ENCODE measurements around the gene WDFY1.
A peak's percentile ranks its signal among the peaks of the same experiment; 100 is the strongest.
"Not testable (repeated sequence)": the region's sequence is repeated elsewhere in the genome, so short reads cannot be mapped to it uniquely, and the experiment has no call there.

WDFY1 gene

DNA sequence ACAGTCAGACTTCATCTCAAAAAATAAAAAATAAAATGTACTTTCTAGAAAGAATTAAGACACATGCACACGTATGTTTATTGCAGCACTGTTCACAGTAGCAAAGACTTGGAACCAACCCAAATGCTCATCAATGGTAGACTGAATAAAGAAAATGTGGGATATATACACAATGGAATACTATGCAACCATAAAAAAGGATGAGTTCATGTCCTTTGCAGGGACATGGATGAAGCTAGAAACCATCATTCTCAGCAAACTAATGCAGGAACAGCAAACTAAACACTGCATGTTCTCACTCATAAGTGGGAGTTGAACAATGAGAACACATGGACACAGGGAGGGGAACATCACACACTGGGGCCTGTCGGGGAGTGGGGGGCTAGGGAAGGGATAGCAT, 72.4 kb downstream of the WDFY1 start:
- peaks cover 18% of the 10 kb centered on the region for H3K36me3 ChIP-seq (ENCODE audit: control insufficient read depth, insufficient read depth, low read length)
- not testable (repeated sequence) for H3K4me3 ChIP-seq (ENCODE audit: extremely low read depth, insufficient read depth, low read length, poor library complexity, severe bottlenecking); H3K27ac ChIP-seq (ENCODE audit: low read depth, low read length, severe bottlenecking); H3K4me1 ChIP-seq (ENCODE audit: control insufficient read depth, insufficient read depth, low read length, poor library complexity, severe bottlenecking); H3K9me3 ChIP-seq (ENCODE audit: control insufficient read depth, low read length)
- WGBS, 2 experiments (ENCODE audit: insufficient coverage in 2 of 2) = 86% methylated on average over 1 of the region's 2 CpGs; no CpG with 5 or more reads in 1 of the 2 experiments

DNA sequence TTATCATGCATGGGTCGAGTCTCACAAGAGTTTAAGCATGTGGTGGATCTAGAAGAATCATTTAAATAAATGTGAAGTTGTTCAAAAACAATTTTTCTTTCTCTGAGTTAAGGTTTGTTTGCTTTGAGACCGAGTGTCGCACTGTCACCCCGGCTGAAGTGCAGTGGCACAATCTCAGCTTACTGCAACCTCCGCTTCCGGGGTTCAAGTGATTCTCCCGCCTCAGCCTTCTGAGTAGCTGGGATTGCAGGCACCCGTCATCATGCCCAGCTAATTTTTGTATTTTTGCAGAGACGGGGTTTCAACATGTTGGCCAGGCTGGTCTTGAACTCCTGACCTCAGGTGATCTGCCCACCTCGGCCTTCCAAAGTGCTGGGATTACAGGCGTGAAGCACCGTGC, 73.5 kb downstream of the WDFY1 start:
- 92 to 95% methylated on average over 9 to 10 of the region's 12 CpGs for WGBS, 2 experiments (ENCODE audit: insufficient coverage in 2 of 2)
- not testable (repeated sequence) for H3K4me1 ChIP-seq (ENCODE audit: control insufficient read depth, insufficient read depth, low read length, poor library complexity, severe bottlenecking); H3K9me3 ChIP-seq (ENCODE audit: control insufficient read depth, low read length); H3K27ac ChIP-seq (ENCODE audit: low read depth, low read length, severe bottlenecking); H3K4me3 ChIP-seq (ENCODE audit: extremely low read depth, insufficient read depth, low read length, poor library complexity, severe bottlenecking)
- peaks cover 17% of the 10 kb centered on the region for H3K36me3 ChIP-seq (ENCODE audit: control insufficient read depth, insufficient read depth, low read length)

DNA sequence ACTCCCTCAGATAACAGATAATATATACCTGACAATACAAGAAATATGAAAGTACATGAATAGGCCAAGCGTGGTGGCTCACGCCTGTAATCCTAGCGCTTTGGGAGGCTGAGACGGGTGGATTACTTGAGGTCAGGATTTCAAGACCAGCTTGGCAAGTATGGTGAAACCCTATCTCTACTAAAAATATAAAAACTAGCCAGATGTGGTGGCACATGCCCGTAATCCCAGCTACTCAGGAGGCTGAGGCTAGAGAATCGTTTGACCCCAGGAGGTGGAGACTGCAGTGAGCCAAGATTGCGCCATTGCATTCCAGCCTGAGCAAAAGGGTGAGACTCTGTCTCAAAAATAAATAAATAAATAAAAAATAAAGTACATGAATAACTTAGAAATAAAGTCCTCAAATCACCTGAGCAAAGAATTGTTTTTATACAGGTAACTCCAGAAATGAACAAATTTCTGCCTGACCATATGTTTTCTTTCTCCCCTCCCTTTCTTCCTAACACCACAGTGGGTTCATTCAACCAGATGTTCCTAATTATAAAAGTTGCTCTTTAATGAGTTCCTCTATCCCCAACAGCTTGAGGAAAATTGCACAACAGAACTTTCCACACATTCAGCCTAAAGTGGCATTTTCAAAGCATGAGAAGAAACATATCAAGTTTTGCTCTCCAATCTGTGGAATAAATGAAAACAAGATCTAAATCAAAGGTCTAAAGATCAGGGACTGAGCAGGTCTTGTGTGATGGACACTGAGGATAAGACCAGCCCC, 74.1 kb downstream of the WDFY1 start:
- Histone ChIP-seq H3K9me3 (ENCODE audit: control insufficient read depth, low read length) (no peaks in the 10 kb centered on the region), H3K27ac (ENCODE audit: low read depth, low read length, severe bottlenecking) (no peak overlapping the region), H3K36me3 (ENCODE audit: control insufficient read depth, insufficient read depth, low read length) (peaks cover 10% of the 10 kb centered on the region), H3K4me3 (ENCODE audit: extremely low read depth, insufficient read depth, low read length, poor library complexity, severe bottlenecking) (no peak overlapping the region), H3K4me1 (ENCODE audit: control insufficient read depth, insufficient read depth, low read length, poor library complexity, severe bottlenecking) (no peaks in the 10 kb centered on the region)
- WGBS, 2 experiments (ENCODE audit: insufficient coverage in 2 of 2) = 88 to 100% methylated on average over 1 to 2 of the region's 7 CpGs

DNA sequence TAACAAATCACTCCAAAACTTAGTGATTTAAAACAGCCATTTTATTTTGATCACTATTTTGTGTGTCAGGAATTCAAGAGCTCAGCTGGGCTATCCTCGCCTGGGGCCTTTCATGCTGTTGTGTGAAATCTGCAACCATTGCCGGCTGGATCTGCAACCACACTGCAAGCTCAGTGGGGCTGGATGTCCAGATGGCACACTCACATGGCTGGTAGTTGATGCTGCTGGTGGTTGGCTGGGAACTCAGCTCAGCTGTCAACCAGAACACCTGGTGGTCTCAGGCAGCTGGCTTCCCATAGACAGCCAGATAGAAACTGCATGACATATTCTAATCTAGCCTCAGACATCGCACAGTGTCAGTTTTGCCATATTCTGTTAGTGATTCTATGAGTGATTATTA, 77.1 kb downstream of the WDFY1 start:
- WGBS, 2 experiments (ENCODE audit: insufficient coverage in 2 of 2) = 80 to 89% methylated on average over 1 to 2 of the region's 3 CpGs
- Histone ChIP-seq H3K36me3 (ENCODE audit: control insufficient read depth, insufficient read depth, low read length) (no peaks in the 10 kb centered on the region), H3K27ac (ENCODE audit: low read depth, low read length, severe bottlenecking) (no peak overlapping the region), H3K9me3 (ENCODE audit: control insufficient read depth, low read length) (no peaks in the 10 kb centered on the region), H3K4me1 (ENCODE audit: control insufficient read depth, insufficient read depth, low read length, poor library complexity, severe bottlenecking) (no peaks in the 10 kb centered on the region), H3K4me3 (ENCODE audit: extremely low read depth, insufficient read depth, low read length, poor library complexity, severe bottlenecking) (no peak overlapping the region)

DNA sequence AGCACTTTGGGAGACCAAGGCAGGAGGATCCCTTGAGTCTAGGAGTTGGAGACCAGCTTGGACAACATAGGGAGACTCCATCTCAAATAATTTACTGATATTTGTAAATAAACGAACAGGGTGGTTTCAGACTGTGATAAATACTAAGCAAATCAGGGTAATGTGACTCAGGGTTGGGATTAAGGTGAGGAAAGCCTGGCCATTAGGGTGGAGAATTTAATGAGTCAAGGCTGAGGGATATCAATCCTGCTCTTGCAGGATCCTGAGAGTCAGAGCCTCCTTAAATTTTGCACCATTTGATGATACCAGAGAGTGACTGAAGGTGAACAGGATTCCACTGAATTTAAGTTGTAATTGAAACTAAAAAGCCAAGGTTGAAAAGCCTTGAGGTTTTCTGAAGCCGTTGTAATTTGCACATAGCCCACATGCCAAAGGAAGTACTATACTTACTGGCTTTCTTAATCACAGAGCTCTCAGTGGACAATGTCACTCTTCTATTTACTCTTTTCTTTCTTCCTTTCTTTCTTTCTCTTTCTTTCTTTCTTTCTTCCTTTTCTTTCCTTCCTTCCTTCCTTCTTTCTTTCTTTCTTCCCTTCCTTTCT, 79.1 kb downstream of the WDFY1 start:
- no peaks in the 10 kb centered on the region for H3K36me3 ChIP-seq (ENCODE audit: control insufficient read depth, insufficient read depth, low read length)
- H3K9me3 ChIP-seq (ENCODE audit: control insufficient read depth, low read length) = no peaks in the 10 kb centered on the region
- H3K4me3 ChIP-seq (ENCODE audit: extremely low read depth, insufficient read depth, low read length, poor library complexity, severe bottlenecking) = no peak overlapping the region
- no peaks in the 10 kb centered on the region for H3K4me1 ChIP-seq (ENCODE audit: control insufficient read depth, insufficient read depth, low read length, poor library complexity, severe bottlenecking)
- WGBS, 2 experiments (ENCODE audit: insufficient coverage in 2 of 2) = 86 to 100% methylated on average over 1 to 2 of the region's 2 CpGs
- no peak overlapping the region for H3K27ac ChIP-seq (ENCODE audit: low read depth, low read length, severe bottlenecking)

DNA sequence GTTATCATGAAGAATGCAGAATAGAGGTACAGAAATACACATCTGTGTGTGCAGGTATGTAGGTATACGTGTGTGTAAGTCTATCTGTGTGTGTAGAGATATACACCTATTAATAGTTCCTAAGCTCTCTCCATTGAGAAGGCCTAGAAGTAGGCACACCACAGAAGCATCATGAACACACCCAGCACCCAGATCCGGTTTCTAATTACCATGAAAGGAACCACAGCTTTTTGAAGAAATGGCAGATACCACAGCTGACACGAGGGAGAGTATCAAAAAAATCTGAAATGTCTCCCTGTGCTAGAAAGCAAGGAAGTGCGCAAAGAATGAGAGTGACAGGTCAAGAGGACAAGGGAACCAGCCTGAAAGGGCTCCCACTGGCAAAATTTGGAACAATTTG, 80.0 kb downstream of the WDFY1 start:
- no peaks in the 10 kb centered on the region for H3K36me3 ChIP-seq (ENCODE audit: control insufficient read depth, insufficient read depth, low read length)
- no peaks in the 10 kb centered on the region for H3K4me1 ChIP-seq (ENCODE audit: control insufficient read depth, insufficient read depth, low read length, poor library complexity, severe bottlenecking)
- WGBS, 2 experiments (ENCODE audit: insufficient coverage in 2 of 2) = 86 to 100% methylated on average over 2 to 3 of the region's 4 CpGs
- no peak overlapping the region for H3K27ac ChIP-seq (ENCODE audit: low read depth, low read length, severe bottlenecking)
- no peaks in the 10 kb centered on the region for H3K9me3 ChIP-seq (ENCODE audit: control insufficient read depth, low read length)
- no peak overlapping the region for H3K4me3 ChIP-seq (ENCODE audit: extremely low read depth, insufficient read depth, low read length, poor library complexity, severe bottlenecking)

DNA sequence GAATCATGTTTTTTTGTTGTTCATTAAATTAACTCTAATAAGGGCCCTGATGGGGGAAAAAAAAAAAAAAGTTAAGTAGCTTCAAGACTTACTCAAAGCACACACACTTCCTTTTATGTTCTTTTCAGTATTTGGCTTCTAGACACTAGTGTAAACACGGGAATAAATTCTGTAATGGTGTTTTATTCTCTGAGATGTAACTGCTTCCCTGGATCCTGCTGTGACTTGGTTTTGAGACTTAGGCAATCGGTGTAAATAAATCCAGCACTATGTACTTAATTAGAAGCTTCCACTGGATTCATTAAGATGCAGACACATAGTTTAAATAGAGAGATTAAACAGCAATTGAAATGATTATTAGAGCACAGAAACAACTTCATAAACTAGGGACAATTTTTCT, 81.6 kb downstream of the WDFY1 start:
- H3K27ac ChIP-seq (ENCODE audit: low read depth, low read length, severe bottlenecking) = no peak overlapping the region
- peaks cover 5% of the 10 kb centered on the region for H3K4me1 ChIP-seq (ENCODE audit: control insufficient read depth, insufficient read depth, low read length, poor library complexity, severe bottlenecking)
- H3K36me3 ChIP-seq (ENCODE audit: control insufficient read depth, insufficient read depth, low read length) = no peaks in the 10 kb centered on the region
- WGBS, 2 experiments (ENCODE audit: insufficient coverage in 2 of 2) = no CpG with 5 or more reads among the region's 2 CpGs
- no peaks in the 10 kb centered on the region for H3K9me3 ChIP-seq (ENCODE audit: control insufficient read depth, low read length)
- H3K4me3 ChIP-seq (ENCODE audit: extremely low read depth, insufficient read depth, low read length, poor library complexity, severe bottlenecking) = no peak overlapping the region

DNA sequence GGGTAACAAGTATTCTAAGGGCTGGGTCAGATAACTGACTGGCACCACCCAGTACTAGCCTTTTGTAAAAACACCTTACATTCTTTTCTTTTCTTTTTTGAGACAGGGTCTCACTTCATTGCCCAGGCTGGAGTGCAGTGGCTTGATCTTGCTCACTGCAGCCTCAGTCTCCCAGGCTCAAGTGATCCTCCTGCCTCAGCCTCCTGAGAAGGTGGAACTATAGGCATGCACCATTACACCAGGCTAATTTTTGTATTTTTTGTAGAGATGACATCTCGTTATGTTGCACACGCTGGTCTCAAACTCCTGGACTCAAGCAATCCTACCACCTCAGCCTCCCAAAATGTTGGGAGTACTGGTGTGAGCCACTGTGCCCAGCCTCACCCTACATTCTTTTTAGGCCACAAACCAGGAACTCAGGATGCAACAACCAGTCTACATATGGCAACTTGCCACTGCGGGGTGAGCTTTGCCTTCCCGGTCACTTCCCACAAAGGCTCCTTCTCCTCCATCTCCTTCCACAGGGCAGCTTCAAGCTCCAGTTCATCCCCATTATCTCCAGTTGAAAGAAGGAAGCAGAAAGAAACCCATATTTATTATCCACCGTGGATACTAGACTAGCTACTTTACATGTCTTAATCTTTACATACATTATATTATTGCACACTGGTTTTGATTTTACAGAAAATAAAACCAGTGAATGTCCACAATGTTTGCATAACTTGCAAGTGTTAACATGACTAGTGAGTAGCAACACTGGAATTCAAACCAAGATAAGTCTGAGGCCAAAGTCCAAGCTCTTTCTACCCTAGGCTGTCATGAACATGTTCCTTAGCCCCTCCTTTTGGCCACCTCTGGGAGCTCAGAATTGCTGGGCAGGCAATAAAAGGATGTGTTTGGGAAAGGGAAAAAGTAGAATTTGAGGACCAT, 84.1 kb downstream of the WDFY1 start:
- Histone ChIP-seq H3K4me3 (ENCODE audit: extremely low read depth, insufficient read depth, low read length, poor library complexity, severe bottlenecking) (no peak overlapping the region), H3K27ac (ENCODE audit: low read depth, low read length, severe bottlenecking) (no peak overlapping the region), H3K4me1 (ENCODE audit: control insufficient read depth, insufficient read depth, low read length, poor library complexity, severe bottlenecking) (peaks cover 13% of the 10 kb centered on the region), H3K36me3 (ENCODE audit: control insufficient read depth, insufficient read depth, low read length) (no peaks in the 10 kb centered on the region), H3K9me3 (ENCODE audit: control insufficient read depth, low read length) (no peaks in the 10 kb centered on the region)
- 83 to 100% methylated on average over 1 to 4 of the region's 5 CpGs for WGBS, 2 experiments (ENCODE audit: insufficient coverage in 2 of 2)

DNA sequence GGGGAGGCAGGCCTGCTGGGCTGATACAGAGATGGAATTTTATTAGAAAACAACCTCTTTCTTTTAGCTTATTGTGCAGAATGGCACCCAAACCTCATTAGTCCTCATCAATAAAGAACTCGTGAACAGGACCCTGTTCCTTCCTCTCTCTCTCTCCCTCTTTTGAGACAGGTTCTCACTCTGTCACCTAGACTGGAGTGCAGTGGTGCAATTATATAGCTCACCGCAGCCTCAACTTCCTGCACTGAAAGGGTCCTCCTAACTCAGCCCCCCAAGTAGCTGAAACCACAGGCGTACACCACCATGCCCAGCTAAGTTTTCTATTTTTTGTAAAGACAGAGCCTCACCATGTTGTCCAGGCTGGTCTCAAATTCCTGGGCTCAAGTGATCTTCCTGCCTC, 86.1 kb downstream of the WDFY1 start:
- Histone ChIP-seq H3K4me1 (ENCODE audit: control insufficient read depth, insufficient read depth, low read length, poor library complexity, severe bottlenecking) (peaks cover 16% of the 10 kb centered on the region), H3K27ac (ENCODE audit: low read depth, low read length, severe bottlenecking) (no peak overlapping the region), H3K36me3 (ENCODE audit: control insufficient read depth, insufficient read depth, low read length) (no peaks in the 10 kb centered on the region), H3K9me3 (ENCODE audit: control insufficient read depth, low read length) (no peaks in the 10 kb centered on the region), H3K4me3 (ENCODE audit: extremely low read depth, insufficient read depth, low read length, poor library complexity, severe bottlenecking) (no peak overlapping the region)
- WGBS, 2 experiments (ENCODE audit: insufficient coverage in 2 of 2) = 90 to 93% methylated on average over 2 to 3 of the region's 3 CpGs

DNA sequence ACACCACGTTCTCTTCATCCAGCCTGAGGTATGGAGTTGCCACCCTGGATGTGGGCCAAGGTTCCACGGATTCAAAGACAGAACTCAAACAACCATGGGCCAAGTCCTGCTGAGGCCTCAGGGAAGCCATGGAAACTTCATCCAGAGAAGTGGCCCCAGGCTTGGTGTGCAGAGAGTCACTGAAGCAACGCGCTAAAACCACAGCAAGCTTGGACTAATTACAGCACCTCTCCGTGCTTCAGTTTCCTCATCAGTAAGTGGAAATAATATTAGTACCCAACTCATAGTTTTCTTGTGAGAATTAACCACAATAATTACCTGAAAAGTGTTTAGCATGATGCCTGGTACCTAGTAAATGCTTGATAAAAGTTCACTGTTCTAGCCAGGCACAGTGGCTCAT, 88.6 kb downstream of the WDFY1 start:
- Histone ChIP-seq H3K4me3 (ENCODE audit: extremely low read depth, insufficient read depth, low read length, poor library complexity, severe bottlenecking) (no peak overlapping the region), H3K9me3 (ENCODE audit: control insufficient read depth, low read length) (no peaks in the 10 kb centered on the region), H3K27ac (ENCODE audit: low read depth, low read length, severe bottlenecking) (peak overlapping the region; percentile 6), H3K36me3 (ENCODE audit: control insufficient read depth, insufficient read depth, low read length) (no peaks in the 10 kb centered on the region), H3K4me1 (ENCODE audit: control insufficient read depth, insufficient read depth, low read length, poor library complexity, severe bottlenecking) (peaks cover 16% of the 10 kb centered on the region)
- 89 to 94% methylated on average over 2 of the region's 5 CpGs for WGBS, 2 experiments (ENCODE audit: insufficient coverage in 2 of 2)

Measured in mesodermal cell (in vitro differentiated cells).